Fibroblast of lung (primary cell): ENCODE results near the gene RTN4RL2. TPM values are rescaled to one million over a fixed set of nuclear protein-coding genes. Genes with fewer than 3 reads are reported as not detected.

Experiments
- DNase-seq, 2 donors: peaks; one replicate each; pipeline versions ENCODE4 v3.0.0 to v3.0.0-alpha.2; 2010; ENCODE audit warnings: low read depth in 2 of 2
- H2AFZ ChIP-seq: 2 replicates; pipeline ENCODE4 v1.5.1; 2012; ENCODE audit warnings: low read length, control low read depth, inconsistent platforms
- H3K27ac ChIP-seq: 2 replicates; pipeline ENCODE4 v1.5.1; 2011; ENCODE audit warnings: low read length, control low read depth; ENCODE audit not compliant: insufficient read depth
- H3K27me3 ChIP-seq: 2 replicates; pipeline ENCODE4 v1.5.1; 2011; ENCODE audit warnings: mild to moderate bottlenecking, low read length; ENCODE audit not compliant: control insufficient read depth, insufficient read depth
- H3K36me3 ChIP-seq: 2 replicates; pipeline ENCODE4 v1.5.1; 2011; ENCODE audit warnings: low read length; ENCODE audit not compliant: control insufficient read depth, insufficient read depth
- H3K4me1 ChIP-seq: 2 replicates; pipeline ENCODE4 v1.5.1; 2011; ENCODE audit warnings: low read length; ENCODE audit not compliant: control insufficient read depth, insufficient read depth; ENCODE audit errors: extremely low read depth
- H3K4me2 ChIP-seq: 2 replicates; pipeline ENCODE4 v1.5.1; 2011; ENCODE audit warnings: low read length, control low read depth; ENCODE audit not compliant: insufficient read depth; ENCODE audit errors: extremely low read depth
- H3K4me3 ChIP-seq, 4 experiments: fragments of 200-600 bp in 1 of 4; sonication (generic) in 1 of 4; replicated peaks in 1 of 4; 2 replicates each; pipeline ENCODE4 v1.5.1; 2011 to 2016; ENCODE audit warnings: low read length in 4 of 4, low read depth in 3 of 4, mild to moderate bottlenecking in 3 of 4, control low read depth in 2 of 4, inconsistent platforms in 1 of 4, mixed read lengths in 1 of 4; ENCODE audit not compliant: insufficient read depth in 1 of 4; ENCODE audit errors: control extremely low read depth in 1 of 4
- H3K79me2 ChIP-seq: 2 replicates; pipeline ENCODE4 v1.5.1; 2012; ENCODE audit warnings: mild to moderate bottlenecking, low read length, inconsistent platforms; ENCODE audit not compliant: control insufficient read depth, insufficient read depth
- H3K9ac ChIP-seq: 2 replicates; pipeline ENCODE4 v1.5.1; 2011; ENCODE audit warnings: mild to moderate bottlenecking, low read length, control low read depth; ENCODE audit not compliant: insufficient read depth
- H3K9me3 ChIP-seq: 2 replicates; pipeline ENCODE4 v1.5.1; 2012; ENCODE audit warnings: low read depth, low read length; ENCODE audit not compliant: control insufficient read depth, insufficient read depth
- H4K20me1 ChIP-seq: 2 replicates; pipeline ENCODE4 v1.5.1; 2011; ENCODE audit warnings: low read length; ENCODE audit not compliant: control insufficient read depth, insufficient read depth; ENCODE audit errors: extremely low read depth
- EZH2 ChIP-seq: IDR thresholded peaks from 2 replicates; pipeline ENCODE4 v1.5.1; 2012; ENCODE audit warnings: low read length, control low read depth, mild to moderate bottlenecking; ENCODE audit errors: missing control alignments
- polyA plus RNA-seq, 2 donors: library from polyadenylated mRNA; depleted of rRNA in 1 of 2; stranded (reverse) in 1 of 2; unstranded in 1 of 2; fragments of >200 nt; gene quantifications; 2 replicates each; pipeline ENCODE4 v1.2.1, GENCODE V29; 2011 to 2012; ENCODE audit warnings: missing spikeins in 1 of 2
- total RNA-seq: library from RNA; depleted of rRNA; stranded (reverse); fragments of >200 nt; gene quantifications from 2 replicates; pipeline ENCODE4 v1.2.1, GENCODE V29; 2014
- TF ChIP-seq, protein P1 (sequence below), 2 donors: IDR thresholded peaks in 1 of 2; conservative IDR thresholded peaks in 1 of 2; 1 replicate in 1 of 2; 2 replicates in 1 of 2; pipeline ENCODE4 v1.5.1; 2011 to 2012; ENCODE audit warnings: low read length in 2 of 2, control low read depth in 1 of 2, inconsistent platforms in 1 of 2, low read depth in 1 of 2, mild to moderate bottlenecking in 1 of 2

Gene RTN4RL2
- total and polyA plus RNA-seq, 2 donors (not counting 1 experiment from before 2014, with no cell fraction given) = 0.17 to 0.27 TPM

DNA sequence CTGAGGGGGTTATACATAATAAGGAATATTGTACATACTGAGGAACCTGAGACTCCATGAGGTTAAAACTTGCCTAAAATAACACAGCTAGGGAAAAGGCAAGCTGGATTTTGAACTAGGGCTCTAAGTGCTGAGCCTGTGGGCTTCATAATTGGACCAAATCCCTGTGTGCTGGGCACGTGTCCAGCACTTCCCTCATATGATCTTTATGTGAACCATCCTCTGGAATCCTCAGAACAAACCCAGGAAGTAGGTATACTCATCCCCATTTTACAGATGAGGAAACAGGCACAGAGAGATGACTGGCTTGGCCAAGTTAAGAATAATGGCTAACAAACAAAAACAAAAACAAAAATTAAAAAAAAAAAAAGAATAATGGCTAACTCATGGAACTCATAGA, 14.9 kb downstream of the RTN4RL2 start:
- DNase-seq = no peak

DNA sequence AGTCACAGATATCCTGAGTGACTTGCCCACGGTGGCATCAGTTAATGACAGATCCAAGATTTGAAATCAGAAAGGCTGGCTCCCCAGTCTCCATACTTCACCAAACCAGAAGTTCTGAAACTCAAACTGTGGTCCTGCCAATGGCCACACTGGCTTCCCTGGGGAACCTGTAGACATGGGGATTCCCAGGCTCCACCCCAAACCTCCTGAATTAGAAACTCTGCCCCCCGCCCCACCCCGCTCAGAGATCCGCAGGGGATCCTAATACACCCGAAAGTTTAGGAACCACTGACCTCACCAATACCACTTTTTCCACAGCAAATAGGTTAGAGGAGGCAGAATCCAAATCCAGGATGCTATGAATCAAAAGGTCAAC, 15.3 kb downstream of the RTN4RL2 start:
- Histone ChIP-seq H3K9me3 (no peaks in the 10 kb centered on the region), H3K9ac (no peak overlapping the region), H3K79me2 (no peaks in the 10 kb centered on the region), H3K4me2 (peak overlapping the region; percentile 78), H4K20me1 (no peaks in the 10 kb centered on the region), H2AFZ (no peak overlapping the region), H3K36me3 (no peaks in the 10 kb centered on the region), H3K4me1 (peaks cover 4% of the 10 kb centered on the region), H3K27ac (no peak overlapping the region), H3K27me3 (peaks cover 11% of the 10 kb centered on the region), H3K4me3 (no peak overlapping the region)
- TF ChIP-seq EZH2 = no peak
- TF ChIP-seq, protein P1, sequence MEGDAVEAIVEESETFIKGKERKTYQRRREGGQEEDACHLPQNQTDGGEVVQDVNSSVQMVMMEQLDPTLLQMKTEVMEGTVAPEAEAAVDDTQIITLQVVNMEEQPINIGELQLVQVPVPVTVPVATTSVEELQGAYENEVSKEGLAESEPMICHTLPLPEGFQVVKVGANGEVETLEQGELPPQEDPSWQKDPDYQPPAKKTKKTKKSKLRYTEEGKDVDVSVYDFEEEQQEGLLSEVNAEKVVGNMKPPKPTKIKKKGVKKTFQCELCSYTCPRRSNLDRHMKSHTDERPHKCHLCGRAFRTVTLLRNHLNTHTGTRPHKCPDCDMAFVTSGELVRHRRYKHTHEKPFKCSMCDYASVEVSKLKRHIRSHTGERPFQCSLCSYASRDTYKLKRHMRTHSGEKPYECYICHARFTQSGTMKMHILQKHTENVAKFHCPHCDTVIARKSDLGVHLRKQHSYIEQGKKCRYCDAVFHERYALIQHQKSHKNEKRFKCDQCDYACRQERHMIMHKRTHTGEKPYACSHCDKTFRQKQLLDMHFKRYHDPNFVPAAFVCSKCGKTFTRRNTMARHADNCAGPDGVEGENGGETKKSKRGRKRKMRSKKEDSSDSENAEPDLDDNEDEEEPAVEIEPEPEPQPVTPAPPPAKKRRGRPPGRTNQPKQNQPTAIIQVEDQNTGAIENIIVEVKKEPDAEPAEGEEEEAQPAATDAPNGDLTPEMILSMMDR (conservative IDR thresholded peaks at IDR 0.05 in 1 of 2, IDR thresholded peaks at IDR 0.05 in 1 of 2; ENCODE audit: low read depth in 1 of 2, low read length in 2 of 2) = no peak
- DNase-seq = no peak

More for the DNA sequence above, 14.9 kb downstream of the RTN4RL2 start:
- Histone ChIP-seq H4K20me1 (no peaks in the 10 kb centered on the region), H3K4me3 (no peak overlapping the region), H3K79me2 (no peaks in the 10 kb centered on the region), H3K36me3 (no peaks in the 10 kb centered on the region), H3K9me3 (no peaks in the 10 kb centered on the region), H3K9ac (no peak overlapping the region), H3K27me3 (peaks cover 11% of the 10 kb centered on the region), H3K4me2 (no peak overlapping the region), H3K4me1 (peaks cover 4% of the 10 kb centered on the region), H3K27ac (no peak overlapping the region), H2AFZ (no peak overlapping the region)
- TF ChIP-seq, protein P1 (conservative IDR thresholded peaks at IDR 0.05 in 1 of 2, IDR thresholded peaks at IDR 0.05 in 1 of 2; ENCODE audit: low read depth in 1 of 2, low read length in 2 of 2) = no peak
- no peak for TF ChIP-seq EZH2

DNA sequence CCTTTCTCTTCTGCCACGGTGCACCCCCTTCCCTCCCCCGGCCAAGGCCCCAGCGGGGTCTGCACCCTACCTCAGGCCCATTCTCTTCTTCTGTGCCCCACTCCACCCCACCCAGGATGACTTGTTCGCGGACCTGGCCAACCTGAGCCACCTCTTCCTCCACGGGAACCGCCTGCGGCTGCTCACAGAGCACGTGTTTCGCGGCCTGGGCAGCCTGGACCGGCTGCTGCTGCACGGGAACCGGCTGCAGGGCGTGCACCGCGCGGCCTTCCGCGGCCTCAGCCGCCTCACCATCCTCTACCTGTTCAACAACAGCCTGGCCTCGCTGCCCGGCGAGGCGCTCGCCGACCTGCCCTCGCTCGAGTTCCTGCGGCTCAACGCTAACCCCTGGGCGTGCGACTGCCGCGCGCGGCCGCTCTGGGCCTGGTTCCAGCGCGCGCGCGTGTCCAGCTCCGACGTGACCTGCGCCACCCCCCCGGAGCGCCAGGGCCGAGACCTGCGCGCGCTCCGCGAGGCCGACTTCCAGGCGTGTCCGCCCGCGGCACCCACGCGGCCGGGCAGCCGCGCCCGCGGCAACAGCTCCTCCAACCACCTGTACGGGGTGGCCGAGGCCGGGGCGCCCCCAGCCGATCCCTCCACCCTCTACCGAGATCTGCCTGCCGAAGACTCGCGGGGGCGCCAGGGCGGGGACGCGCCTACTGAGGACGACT, 15.9 kb downstream of the RTN4RL2 start:
- H3K4me1 ChIP-seq = peaks cover 4% of the 10 kb centered on the region
- H2AFZ ChIP-seq = peak overlapping the region; percentile 9
- H3K27ac ChIP-seq = no peak overlapping the region
- TF ChIP-seq, protein P1 (conservative IDR thresholded peaks at IDR 0.05 in 1 of 2, IDR thresholded peaks at IDR 0.05 in 1 of 2; ENCODE audit: low read depth in 1 of 2, low read length in 2 of 2) = no peak
- TF ChIP-seq EZH2 = peak; percentile 48
- peak overlapping the region; percentile 23 for H3K9ac ChIP-seq
- peak overlapping the region; percentile 78 for H3K4me2 ChIP-seq
- peak overlapping the region in 3 of 4 experiments; percentile 20 to 48 (median 25) for H3K4me3 ChIP-seq
- no peaks in the 10 kb centered on the region for H3K36me3 ChIP-seq
- H3K79me2 ChIP-seq = no peaks in the 10 kb centered on the region
- H4K20me1 ChIP-seq = no peaks in the 10 kb centered on the region
- peaks cover 11% of the 10 kb centered on the region for H3K27me3 ChIP-seq
- DNase-seq = no peak
- H3K9me3 ChIP-seq = no peaks in the 10 kb centered on the region
